Measurements from ENCODE around the gene AMPD2.
"Not testable (repeated sequence)": the region's sequence is repeated elsewhere in the genome, so short reads cannot be mapped to it uniquely, and the experiment has no call there.

Gene AMPD2

GRCh38 chr1:109660691-109661026 lies 41.0 kb downstream of the AMPD2 start:
- H3K36me3 ChIP-seq (replicated peaks in 1 of 2; ENCODE audit: control insufficient read depth in 2 of 2, insufficient read depth in 2 of 2, low read length in 2 of 2) = peaks cover 0 to 14% of the 10 kb centered on the region in 2 donors
- WGBS, 2 donors (ENCODE audit: extremely low coverage in 2 of 2, insufficient read length in 2 of 2, insufficient replicate concordance in 1 of 2) = no CpG with 5 or more reads among the region's 4 CpGs
- H3K9ac ChIP-seq (ENCODE audit: low read depth, low read length, poor library complexity); H2BK12ac ChIP-seq (ENCODE audit: low read length); H3K4me3 ChIP-seq (ENCODE audit: low read length in 2 of 2); H2BK120ac ChIP-seq (ENCODE audit: low read depth, low read length); DNase-seq (ENCODE audit: low spot score); H3K14ac ChIP-seq (ENCODE audit: low read length); H3K23ac ChIP-seq (ENCODE audit: low read depth, low read length, poor library complexity); H3K79me1 ChIP-seq (ENCODE audit: low read depth, low read length); H4K8ac ChIP-seq (ENCODE audit: low read depth, low read length); H2AK5ac ChIP-seq (ENCODE audit: low read depth, low read length); H3K18ac ChIP-seq (ENCODE audit: low read length); H3K4ac ChIP-seq (ENCODE audit: low read length); H4K91ac ChIP-seq (ENCODE audit: low read depth, low read length, poor library complexity); H3K4me2 ChIP-seq (ENCODE audit: insufficient read depth, low read length, poor library complexity, severe bottlenecking); H3K27me3 ChIP-seq (ENCODE audit: control insufficient read depth in 3 of 3, insufficient read depth in 3 of 3, low read depth in 1 of 3, low read length in 3 of 3); H3K4me1 ChIP-seq (ENCODE audit: control insufficient read depth in 2 of 2, insufficient read depth in 1 of 2, low read depth in 1 of 2, low read length in 2 of 2); H2BK15ac ChIP-seq (ENCODE audit: low read length); H2BK5ac ChIP-seq (ENCODE audit: low read length); H3K9me3 ChIP-seq (replicated peaks in 1 of 2; ENCODE audit: control insufficient read depth in 2 of 2, insufficient read depth in 1 of 2, low read depth in 1 of 2, low read length in 2 of 2); H3K27ac ChIP-seq (replicated peaks; ENCODE audit: low read length); H2AFZ ChIP-seq (ENCODE audit: low read length): not testable (repeated sequence)

GRCh38 chr1:109661391-109661790 lies 41.8 kb downstream of the AMPD2 start:
- Histone ChIP-seq H2AK5ac (ENCODE audit: low read depth, low read length) (no peak overlapping the region), H3K4me3 (ENCODE audit: low read length in 2 of 2) (no peak overlapping the region), H3K79me1 (ENCODE audit: low read depth, low read length) (no peaks in the 10 kb centered on the region), H3K36me3 (replicated peaks in 1 of 2; ENCODE audit: control insufficient read depth in 2 of 2, insufficient read depth in 2 of 2, low read length in 2 of 2) (peaks cover 0 to 14% of the 10 kb centered on the region in 2 donors), H2BK12ac (ENCODE audit: low read length) (no peak overlapping the region), H2BK5ac (ENCODE audit: low read length) (no peak overlapping the region), H3K4me1 (ENCODE audit: control insufficient read depth in 2 of 2, insufficient read depth in 1 of 2, low read depth in 1 of 2, low read length in 2 of 2) (peaks cover 3 to 4% of the 10 kb centered on the region in 2 donors), H3K4ac (ENCODE audit: low read length) (no peak overlapping the region), H3K9ac (ENCODE audit: low read depth, low read length, poor library complexity) (peak overlapping the region; percentile 24), H2BK15ac (ENCODE audit: low read length) (no peak overlapping the region), H3K4me2 (ENCODE audit: insufficient read depth, low read length, poor library complexity, severe bottlenecking) (no peak overlapping the region), H3K9me3 (replicated peaks in 1 of 2; ENCODE audit: control insufficient read depth in 2 of 2, insufficient read depth in 1 of 2, low read depth in 1 of 2, low read length in 2 of 2) (no peaks in the 10 kb centered on the region), H2BK120ac (ENCODE audit: low read depth, low read length) (no peak overlapping the region), H4K8ac (ENCODE audit: low read depth, low read length) (no peak overlapping the region), H3K27ac (replicated peaks; ENCODE audit: low read length) (no peak overlapping the region), H3K23ac (ENCODE audit: low read depth, low read length, poor library complexity) (no peak overlapping the region), H2AFZ (ENCODE audit: low read length) (no peak overlapping the region), H3K14ac (ENCODE audit: low read length) (no peak overlapping the region), H3K18ac (ENCODE audit: low read length) (no peak overlapping the region), H4K91ac (ENCODE audit: low read depth, low read length, poor library complexity) (no peak overlapping the region), H3K27me3 (ENCODE audit: control insufficient read depth in 3 of 3, insufficient read depth in 3 of 3, low read depth in 1 of 3, low read length in 3 of 3) (no peaks in the 10 kb centered on the region)
- WGBS, 2 donors (ENCODE audit: extremely low coverage in 2 of 2, insufficient read length in 2 of 2, insufficient replicate concordance in 1 of 2) = no CpG with 5 or more reads among the region's 2 CpGs
- no peak for DNase-seq (ENCODE audit: low spot score)

- no CpG with 5 or more reads among the region's 1 CpG for WGBS, 2 donors (ENCODE audit: extremely low coverage in 2 of 2, insufficient read length in 2 of 2, insufficient replicate concordance in 1 of 2)
- H2BK15ac ChIP-seq (ENCODE audit: low read length) = no peak overlapping the region
These were observed 45.0 kb downstream of the AMPD2 start for GRCh38 chr1:109664671-109665070.

GRCh38 chr1:109667452-109668122 lies 48.0 kb downstream of the AMPD2 start, which contains the start of gene GSTM2:
Gene GSTM2 (plus strand): TSS chr1:109668057. CDS start chr1:109668116, 59 bp downstream.
- no peak within 1 kb of the TSS for H2BK12ac ChIP-seq (ENCODE audit: low read length)
- peaks cover 0 to 6% of the 10 kb centered on the region in 2 donors for H3K36me3 ChIP-seq (replicated peaks in 1 of 2; ENCODE audit: control insufficient read depth in 2 of 2, insufficient read depth in 2 of 2, low read length in 2 of 2)
- H3K27ac ChIP-seq (replicated peaks; ENCODE audit: low read length) = no peak within 1 kb of the TSS

More at GRCh38 chr1:109664671-109665070, 45.0 kb downstream of the AMPD2 start:
- no peak overlapping the region for H3K4ac ChIP-seq (ENCODE audit: low read length)
- no peak overlapping the region for H2BK5ac ChIP-seq (ENCODE audit: low read length)
- peaks cover 0 to 6% of the 10 kb centered on the region in 2 donors for H3K36me3 ChIP-seq (replicated peaks in 1 of 2; ENCODE audit: control insufficient read depth in 2 of 2, insufficient read depth in 2 of 2, low read length in 2 of 2)
- no peak overlapping the region for H2AK5ac ChIP-seq (ENCODE audit: low read depth, low read length)
- H2BK12ac ChIP-seq (ENCODE audit: low read length) = no peak overlapping the region
- no peak overlapping the region for H2BK120ac ChIP-seq (ENCODE audit: low read depth, low read length)
- no peak overlapping the region for H3K23ac ChIP-seq (ENCODE audit: low read depth, low read length, poor library complexity)
- H3K79me1 ChIP-seq (ENCODE audit: low read depth, low read length) = peaks cover 2% of the 10 kb centered on the region
- no peak overlapping the region for H4K91ac ChIP-seq (ENCODE audit: low read depth, low read length, poor library complexity)
- no peak overlapping the region for H4K8ac ChIP-seq (ENCODE audit: low read depth, low read length)
- no peak overlapping the region for H3K27ac ChIP-seq (replicated peaks; ENCODE audit: low read length)
- H3K4me2 ChIP-seq (ENCODE audit: insufficient read depth, low read length, poor library complexity, severe bottlenecking) = no peak overlapping the region
- no peak overlapping the region for H3K9ac ChIP-seq (ENCODE audit: low read depth, low read length, poor library complexity)
- DNase-seq (ENCODE audit: low spot score) = no peak
- no peak overlapping the region for H3K4me3 ChIP-seq (ENCODE audit: low read length in 2 of 2)
- H2AFZ ChIP-seq (ENCODE audit: low read length) = no peak overlapping the region
- H3K4me1 ChIP-seq (ENCODE audit: control insufficient read depth in 2 of 2, insufficient read depth in 1 of 2, low read depth in 1 of 2, low read length in 2 of 2) = peaks cover 0 to 2% of the 10 kb centered on the region in 2 donors
- H3K9me3 ChIP-seq (replicated peaks in 1 of 2; ENCODE audit: control insufficient read depth in 2 of 2, insufficient read depth in 1 of 2, low read depth in 1 of 2, low read length in 2 of 2) = no peaks in the 10 kb centered on the region
- no peak overlapping the region for H3K18ac ChIP-seq (ENCODE audit: low read length)
- no peak overlapping the region for H3K14ac ChIP-seq (ENCODE audit: low read length)
- H3K27me3 ChIP-seq (ENCODE audit: control insufficient read depth in 3 of 3, insufficient read depth in 3 of 3, low read depth in 1 of 3, low read length in 3 of 3) = no peaks in the 10 kb centered on the region

More at GRCh38 chr1:109667452-109668122, 48.0 kb downstream of the AMPD2 start, which contains the start of gene GSTM2:
- H2BK5ac ChIP-seq (ENCODE audit: low read length) = no peak within 1 kb of the TSS
- no peak within 1 kb of the TSS for H4K8ac ChIP-seq (ENCODE audit: low read depth, low read length)
- WGBS, 2 donors (ENCODE audit: extremely low coverage in 2 of 2, insufficient read length in 2 of 2, insufficient replicate concordance in 1 of 2) = no CpG with 5 or more reads among the region's 22 CpGs
- no peak within 1 kb of the TSS for H3K4ac ChIP-seq (ENCODE audit: low read length)
- no peak within 1 kb of the TSS for H4K91ac ChIP-seq (ENCODE audit: low read depth, low read length, poor library complexity)
- no peak within 1 kb of the TSS for H2BK15ac ChIP-seq (ENCODE audit: low read length)
- peak; percentile 83 for DNase-seq (ENCODE audit: low spot score)
- peak within 1 kb of the TSS; percentile 57 for H3K4me2 ChIP-seq (ENCODE audit: insufficient read depth, low read length, poor library complexity, severe bottlenecking)
- peak within 1 kb of the TSS; percentile 80 for H3K18ac ChIP-seq (ENCODE audit: low read length)
- H3K4me3 ChIP-seq (ENCODE audit: low read length in 2 of 2) = peak within 1 kb of the TSS; percentile 51 to 70
- peaks cover 0 to 2% of the 10 kb centered on the region in 2 donors for H3K9me3 ChIP-seq (replicated peaks in 1 of 2; ENCODE audit: control insufficient read depth in 2 of 2, insufficient read depth in 1 of 2, low read depth in 1 of 2, low read length in 2 of 2)
- no peak within 1 kb of the TSS for H2BK120ac ChIP-seq (ENCODE audit: low read depth, low read length)
- H2AK5ac ChIP-seq (ENCODE audit: low read depth, low read length) = peak within 1 kb of the TSS; percentile 70
- H3K14ac ChIP-seq (ENCODE audit: low read length) = no peak within 1 kb of the TSS
- H3K27me3 ChIP-seq (ENCODE audit: control insufficient read depth in 3 of 3, insufficient read depth in 3 of 3, low read depth in 1 of 3, low read length in 3 of 3) = no peaks in the 10 kb centered on the region
- H3K23ac ChIP-seq (ENCODE audit: low read depth, low read length, poor library complexity) = no peak within 1 kb of the TSS
- peaks cover 2% of the 10 kb centered on the region for H3K79me1 ChIP-seq (ENCODE audit: low read depth, low read length)
- H3K4me1 ChIP-seq (ENCODE audit: control insufficient read depth in 2 of 2, insufficient read depth in 1 of 2, low read depth in 1 of 2, low read length in 2 of 2) = peaks cover 0 to 2% of the 10 kb centered on the region in 2 donors
- peak within 1 kb of the TSS; percentile 78 for H2AFZ ChIP-seq (ENCODE audit: low read length)
- H3K9ac ChIP-seq (ENCODE audit: low read depth, low read length, poor library complexity) = peak within 1 kb of the TSS; percentile 5
